HepG2 (cell line): ENCODE data around the gene ALB. TPM values are rescaled to one million over a fixed set of nuclear protein-coding genes. Genes with fewer than 3 reads are reported as not detected.

Experiments
- ATAC-seq: fragments of 200-7000 bp; cut with Tn5 transposase; 3 replicates; pipeline ENCODE4 v1.9.1; 2020; ENCODE audit warnings: mild to moderate bottlenecking, moderate library complexity
- BruUV-seq: library from RNA; stranded (reverse); fragments of 400-500 nt; replicated peaks from 2 replicates; lab custom pipeline; 2021; lab: Mats Ljungman, UMichigan
- CTCF ChIA-PET: fragments of 300-600 bp; formaldehyde crosslinking; extraction: SDS; loops from one replicate; lab custom pipeline; 2021; ENCODE audit warnings: low total read pairs, inconsistent platforms, low intra/inter-chr PET ratio; lab: Yijun Ruan, JAX
- POLR2A ChIA-PET: fragments of 350-600 bp; sonication (Branson Sonifier 250); formaldehyde crosslinking; loops from one replicate; lab custom pipeline; 2020; ENCODE audit warnings: antibody characterized with exemption, inconsistent platforms; lab: Yijun Ruan, JAX
- DNase-seq: peaks from one replicate; pipeline ENCODE4 v3.0.0-alpha.2; 2015; ENCODE audit warnings: low spot score
- FAIRE-seq: peaks from 3 replicates; lab custom pipeline; 2011; peaks lifted over from hg19 to GRCh38; lab: Jason Lieb, UNC
- H2AFZ ChIP-seq: one replicate; pipeline ENCODE4 v1.6.1; 2011; ENCODE audit warnings: low read length, inconsistent platforms
- H3K27ac ChIP-seq: fragments of 300-600 bp; 3 replicates; pipeline ENCODE4 v1.8.0; 2011; ENCODE audit warnings: mixed run types, mild to moderate bottlenecking, mixed read lengths, low read length, inconsistent platforms; ENCODE audit not compliant: insufficient read depth; ENCODE audit errors: extremely low read length
- H3K27me3 ChIP-seq, 2 experiments: fragments of 200-600 bp in 1 of 2; 2 replicates in 1 of 2; 3 replicates in 1 of 2; pipeline versions ENCODE4 v1.6.0 to v1.8.0; 2011; ENCODE audit warnings: low read length in 2 of 2, mild to moderate bottlenecking in 2 of 2, moderate library complexity in 2 of 2, inconsistent platforms in 1 of 2; ENCODE audit not compliant: insufficient read depth in 2 of 2, control insufficient read depth in 1 of 2
- H3K36me3 ChIP-seq, 2 experiments: fragments of 200-600 bp in 1 of 2; replicated peaks in 1 of 2; 2 replicates in 1 of 2; 3 replicates in 1 of 2; pipeline versions ENCODE4 v1.5.1 to v1.8.0; 2011; ENCODE audit warnings: low read length in 2 of 2, inconsistent platforms in 1 of 2; ENCODE audit not compliant: insufficient read depth in 2 of 2, control insufficient read depth in 1 of 2
- H3K4me1 ChIP-seq: 2 replicates; pipeline ENCODE4 v1.5.1; 2012; ENCODE audit warnings: low read length, inconsistent platforms; ENCODE audit not compliant: insufficient read depth
- H3K4me2 ChIP-seq: 2 replicates; pipeline ENCODE4 v1.6.0; 2011; ENCODE audit warnings: low read depth, low read length, inconsistent platforms
- H3K4me3 ChIP-seq, 3 experiments: fragments of 200-600 bp in 1 of 3; sonication (generic), shearing (Covaris generic) in 1 of 3; replicated peaks in 1 of 3; 2 replicates each; pipeline ENCODE4 v1.5.1; 2011 to 2016; ENCODE audit warnings: low read length in 3 of 3, inconsistent platforms in 2 of 3, low read depth in 2 of 3, mild to moderate bottlenecking in 2 of 3, control low read depth in 1 of 3, mixed read lengths in 1 of 3; ENCODE audit not compliant: insufficient read depth in 1 of 3
- H3K79me2 ChIP-seq: one replicate; pipeline ENCODE4 v1.6.1; 2011; ENCODE audit warnings: low read length, inconsistent platforms; ENCODE audit not compliant: insufficient read depth
- H3K9ac ChIP-seq: 2 replicates; pipeline ENCODE4 v1.6.0; 2011; ENCODE audit warnings: mild to moderate bottlenecking, low read depth, low read length, inconsistent platforms; ENCODE audit not compliant: insufficient read depth
- H3K9me3 ChIP-seq: 2 replicates; pipeline ENCODE4 v1.5.1; 2012; ENCODE audit warnings: mild to moderate bottlenecking, low read length
- H4K20me1 ChIP-seq: 2 replicates; pipeline ENCODE4 v1.6.0; 2011; ENCODE audit warnings: inconsistent platforms, mild to moderate bottlenecking, low read length, moderate library complexity; ENCODE audit not compliant: insufficient read depth
- HNRNPUL1 ChIP-seq: fragments of 200-400 bp; formaldehyde crosslinking; IDR thresholded peaks from 2 replicates; pipeline ENCODE4 v1.6.1; 2017; ENCODE audit warnings: low read depth, mild to moderate bottlenecking, low read length, moderate library complexity
- PHF5A ChIP-seq: IDR thresholded peaks from one replicate; pipeline ENCODE4 v1.6.1; 2018; ENCODE audit warnings: low read depth, missing genetic modification reagents; ENCODE audit not compliant: unreplicated experiment
- POLR2AphosphoS5 ChIP-seq: IDR thresholded peaks from 2 replicates; pipeline ENCODE4 v1.6.1; 2012; ENCODE audit warnings: low read depth, low read length
- REL ChIP-seq: sonication (generic); formaldehyde crosslinking; conservative IDR thresholded peaks from 2 replicates; pipeline ENCODE4 v1.8.0; 2022; ENCODE audit warnings: mild to moderate bottlenecking, missing genetic modification reagents, moderate library complexity
- SSRP1 ChIP-seq: IDR thresholded peaks from 2 replicates; pipeline ENCODE4 v1.6.1; 2016; ENCODE audit warnings: control low read depth
- TCF12 ChIP-seq, 2 experiments: fragments of 450-650 bp in 1 of 2; sonication (generic) in 1 of 2; formaldehyde crosslinking in 1 of 2; IDR thresholded peaks; 2 replicates each; pipeline versions ENCODE4 v1.6.1 to v1.8.0; 2017 to 2022; ENCODE audit warnings: antibody characterized with exemption in 1 of 2, mild to moderate bottlenecking in 1 of 2, missing genetic modification reagents in 1 of 2, moderate library complexity in 1 of 2
- ZBTB38 ChIP-seq: sonication (generic); formaldehyde crosslinking; IDR thresholded peaks from 2 replicates; pipeline ENCODE4 v1.5.1; 2020; ENCODE audit warnings: mild to moderate bottlenecking, missing genetic modification reagents
- ZBTB7A ChIP-seq: sonication (generic); formaldehyde crosslinking; IDR thresholded peaks from 2 replicates; pipeline ENCODE4 v1.8.0; 2022; ENCODE audit warnings: mild to moderate bottlenecking, missing genetic modification reagents
- ZNF557 ChIP-seq: sonication (generic); formaldehyde crosslinking; IDR thresholded peaks from 2 replicates; pipeline ENCODE4 v1.4.0; 2020; ENCODE audit warnings: missing genetic modification reagents
- WGBS: methylation state at CpG from one replicate; pipeline ENCODE4 v1.1.6; 2017; ENCODE audit warnings: low lambda C conversion rate; 5-methylcytosine and 5-hydroxymethylcytosine counted together
- in situ Hi-C: cut with HindIII; loops from 2 replicates; pipeline ENCODE4 v1.10.0; 2017; ENCODE audit warnings: low pct_unique_long_range_greater_than_20kb; ENCODE audit not compliant: extremely low pct_ligation_motif_present
- intact Hi-C: fragments of 100-400 bp; cut with micrococcal nuclease; formaldehyde crosslinking; loops from one replicate; pipeline ENCODE4 v1.10.0; 2022; ENCODE audit not compliant: unreplicated experiment
- polyA plus RNA-seq, 8 experiments: library from polyadenylated mRNA; depleted of rRNA in 3 of 8; stranded (reverse) in 7 of 8; unstranded in 1 of 8; fragments of >200 nt; fragmentation: Illumina TruSeq in 4 of 8; extraction: Trizol in 4 of 8; gene quantifications; 2 replicates each; pipeline versions ENCODE4 v1.2.1 to v1.2.3, GENCODE V29; 2011 to 2016; ENCODE audit warnings: low read depth in 4 of 8, missing spikeins in 1 of 8, mixed read lengths in 1 of 8; ENCODE audit not compliant: insufficient read depth in 1 of 8
- total RNA-seq, 5 experiments: library from RNA; depleted of rRNA; stranded (reverse); fragments of >200 nt; fragmentation: Illumina TruSeq; extraction: Trizol; gene quantifications; 2 replicates each; pipeline ENCODE4 v1.2.3, GENCODE V29; 2016; ENCODE audit warnings: low read depth in 1 of 5
- TF ChIP-seq, protein P1 (sequence below): sonication (generic); formaldehyde crosslinking; conservative IDR thresholded peaks from 2 replicates; pipeline ENCODE4 v1.4.0; 2020; ENCODE audit warnings: mild to moderate bottlenecking, missing genetic modification reagents, moderate library complexity
- TF ChIP-seq, protein P2 (sequence below): sonication (generic); formaldehyde crosslinking; IDR thresholded peaks from 2 replicates; pipeline ENCODE4 v1.4.0; 2020; ENCODE audit warnings: missing genetic modification reagents
- TF ChIP-seq, protein P3 (sequence below): sonication (generic); formaldehyde crosslinking; IDR thresholded peaks from 2 replicates; pipeline ENCODE4 v1.5.1; 2020; ENCODE audit warnings: mild to moderate bottlenecking, missing genetic modification reagents, borderline replicate concordance
- TF ChIP-seq, protein P4 (sequence below): sonication (generic); formaldehyde crosslinking; IDR thresholded peaks from 2 replicates; pipeline ENCODE4 v1.5.1; 2020; ENCODE audit warnings: mild to moderate bottlenecking, missing genetic modification reagents

ALB gene
- total and polyA plus RNA-seq, 2 of the 13 experiments (the other 11 are each of a cell fraction or from before 2014, with no cell fraction given) = 22,259 to 22,625 TPM

DNA sequence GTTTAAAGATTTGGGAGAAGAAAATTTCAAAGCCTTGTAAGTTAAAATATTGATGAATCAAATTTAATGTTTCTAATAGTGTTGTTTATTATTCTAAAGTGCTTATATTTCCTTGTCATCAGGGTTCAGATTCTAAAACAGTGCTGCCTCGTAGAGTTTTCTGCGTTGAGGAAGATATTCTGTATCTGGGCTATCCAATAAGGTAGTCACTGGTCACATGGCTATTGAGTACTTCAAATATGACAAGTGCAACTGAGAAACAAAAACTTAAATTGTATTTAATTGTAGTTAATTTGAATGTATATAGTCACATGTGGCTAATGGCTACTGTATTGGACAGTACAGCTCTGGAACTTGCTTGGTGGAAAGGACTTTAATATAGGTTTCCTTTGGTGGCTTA, 1.1 kb downstream of the ALB start:
- Histone ChIP-seq H3K4me2 (peak overlapping the region; percentile 77), H3K9me3 (no peaks in the 10 kb centered on the region), H3K27ac (peak overlapping the region; percentile 89), H2AFZ (no peak overlapping the region), H3K4me3 (peak overlapping the region; percentile 68 to 86 (median 71)), H4K20me1 (peaks cover 11% of the 10 kb centered on the region; the same call in 1 of the 2 replicates), H3K9ac (peak overlapping the region; percentile 92), H3K79me2 (peaks cover 72% of the 10 kb centered on the region), H3K36me3 (peaks cover 3 to 26% of the 10 kb centered on the region in 2 experiments; a peak in 4 of 5 replicates), H3K27me3 (no peaks in the 10 kb centered on the region), H3K4me1 (peaks cover 60% of the 10 kb centered on the region)
- ChIA-PET CTCF (no interaction called here), POLR2A (interaction anchor here (0.8 to 2.9 kb wide), 7 partner anchors 8 to 64 kb away, joined by 3 to 25 read pairs (median 5); partner anchors contain the start of gene AFP)
- in situ Hi-C loops = loop anchor here (5.0 kb wide), 1 partner anchor 63 kb away; no protein-coding TSS in a partner anchor
- FAIRE-seq (no peak), ATAC-seq (peak; percentile 9; the same call in 1 of the 3 replicates), DNase-seq (no peak)
- 11% methylated on average over 2 of the region's 2 CpGs for WGBS
- BruUV-seq = TSS peak; percentile 59
- intact Hi-C loops = loop anchor here (5.0 kb wide), 1 partner anchor 42 kb away; no protein-coding TSS in a partner anchor
- TF ChIP-seq, protein P1, sequence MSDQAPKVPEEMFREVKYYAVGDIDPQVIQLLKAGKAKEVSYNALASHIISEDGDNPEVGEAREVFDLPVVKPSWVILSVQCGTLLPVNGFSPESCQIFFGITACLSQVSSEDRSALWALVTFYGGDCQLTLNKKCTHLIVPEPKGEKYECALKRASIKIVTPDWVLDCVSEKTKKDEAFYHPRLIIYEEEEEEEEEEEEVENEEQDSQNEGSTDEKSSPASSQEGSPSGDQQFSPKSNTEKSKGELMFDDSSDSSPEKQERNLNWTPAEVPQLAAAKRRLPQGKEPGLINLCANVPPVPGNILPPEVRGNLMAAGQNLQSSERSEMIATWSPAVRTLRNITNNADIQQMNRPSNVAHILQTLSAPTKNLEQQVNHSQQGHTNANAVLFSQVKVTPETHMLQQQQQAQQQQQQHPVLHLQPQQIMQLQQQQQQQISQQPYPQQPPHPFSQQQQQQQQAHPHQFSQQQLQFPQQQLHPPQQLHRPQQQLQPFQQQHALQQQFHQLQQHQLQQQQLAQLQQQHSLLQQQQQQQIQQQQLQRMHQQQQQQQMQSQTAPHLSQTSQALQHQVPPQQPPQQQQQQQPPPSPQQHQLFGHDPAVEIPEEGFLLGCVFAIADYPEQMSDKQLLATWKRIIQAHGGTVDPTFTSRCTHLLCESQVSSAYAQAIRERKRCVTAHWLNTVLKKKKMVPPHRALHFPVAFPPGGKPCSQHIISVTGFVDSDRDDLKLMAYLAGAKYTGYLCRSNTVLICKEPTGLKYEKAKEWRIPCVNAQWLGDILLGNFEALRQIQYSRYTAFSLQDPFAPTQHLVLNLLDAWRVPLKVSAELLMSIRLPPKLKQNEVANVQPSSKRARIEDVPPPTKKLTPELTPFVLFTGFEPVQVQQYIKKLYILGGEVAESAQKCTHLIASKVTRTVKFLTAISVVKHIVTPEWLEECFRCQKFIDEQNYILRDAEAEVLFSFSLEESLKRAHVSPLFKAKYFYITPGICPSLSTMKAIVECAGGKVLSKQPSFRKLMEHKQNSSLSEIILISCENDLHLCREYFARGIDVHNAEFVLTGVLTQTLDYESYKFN (CRISPR knock-in tag) = no peak
- TF ChIP-seq ZBTB38 (CRISPR knock-in tag) (no peak), HNRNPUL1 (no peak), TCF12 (IDR thresholded peaks at IDR 0.05) (no peak), TCF12 (CRISPR knock-in tag; IDR thresholded peaks at IDR 0.05) (no peak), ZBTB7A (no peak), SSRP1 (CRISPR knock-in tag) (0 out of 2 replicates have a peak, but pooled peaks have one; percentile 40), PHF5A (CRISPR knock-in tag) (peak; percentile 96), ZNF557 (CRISPR knock-in tag) (no peak), POLR2AphosphoS5 (peak; percentile 94), REL (CRISPR knock-in tag) (no peak)
- TF ChIP-seq, protein P2, sequence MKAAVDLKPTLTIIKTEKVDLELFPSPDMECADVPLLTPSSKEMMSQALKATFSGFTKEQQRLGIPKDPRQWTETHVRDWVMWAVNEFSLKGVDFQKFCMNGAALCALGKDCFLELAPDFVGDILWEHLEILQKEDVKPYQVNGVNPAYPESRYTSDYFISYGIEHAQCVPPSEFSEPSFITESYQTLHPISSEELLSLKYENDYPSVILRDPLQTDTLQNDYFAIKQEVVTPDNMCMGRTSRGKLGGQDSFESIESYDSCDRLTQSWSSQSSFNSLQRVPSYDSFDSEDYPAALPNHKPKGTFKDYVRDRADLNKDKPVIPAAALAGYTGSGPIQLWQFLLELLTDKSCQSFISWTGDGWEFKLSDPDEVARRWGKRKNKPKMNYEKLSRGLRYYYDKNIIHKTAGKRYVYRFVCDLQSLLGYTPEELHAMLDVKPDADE (CRISPR knock-in tag) = no peak
- TF ChIP-seq, protein P3, sequence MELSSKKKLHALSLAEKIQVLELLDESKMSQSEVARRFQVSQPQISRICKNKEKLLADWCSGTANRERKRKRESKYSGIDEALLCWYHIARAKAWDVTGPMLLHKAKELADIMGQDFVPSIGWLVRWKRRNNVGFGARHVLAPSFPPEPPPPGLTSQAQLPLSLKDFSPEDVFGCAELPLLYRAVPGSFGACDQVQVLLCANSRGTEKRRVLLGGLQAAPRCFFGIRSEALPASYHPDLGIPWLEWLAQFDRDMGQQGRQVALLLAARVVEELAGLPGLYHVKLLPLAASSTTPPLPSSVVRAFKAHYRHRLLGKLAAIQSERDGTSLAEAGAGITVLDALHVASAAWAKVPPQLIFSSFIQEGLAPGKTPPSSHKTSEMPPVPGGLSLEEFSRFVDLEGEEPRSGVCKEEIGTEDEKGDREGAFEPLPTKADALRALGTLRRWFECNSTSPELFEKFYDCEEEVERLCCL (CRISPR knock-in tag) = no peak
- TF ChIP-seq, protein P4, sequence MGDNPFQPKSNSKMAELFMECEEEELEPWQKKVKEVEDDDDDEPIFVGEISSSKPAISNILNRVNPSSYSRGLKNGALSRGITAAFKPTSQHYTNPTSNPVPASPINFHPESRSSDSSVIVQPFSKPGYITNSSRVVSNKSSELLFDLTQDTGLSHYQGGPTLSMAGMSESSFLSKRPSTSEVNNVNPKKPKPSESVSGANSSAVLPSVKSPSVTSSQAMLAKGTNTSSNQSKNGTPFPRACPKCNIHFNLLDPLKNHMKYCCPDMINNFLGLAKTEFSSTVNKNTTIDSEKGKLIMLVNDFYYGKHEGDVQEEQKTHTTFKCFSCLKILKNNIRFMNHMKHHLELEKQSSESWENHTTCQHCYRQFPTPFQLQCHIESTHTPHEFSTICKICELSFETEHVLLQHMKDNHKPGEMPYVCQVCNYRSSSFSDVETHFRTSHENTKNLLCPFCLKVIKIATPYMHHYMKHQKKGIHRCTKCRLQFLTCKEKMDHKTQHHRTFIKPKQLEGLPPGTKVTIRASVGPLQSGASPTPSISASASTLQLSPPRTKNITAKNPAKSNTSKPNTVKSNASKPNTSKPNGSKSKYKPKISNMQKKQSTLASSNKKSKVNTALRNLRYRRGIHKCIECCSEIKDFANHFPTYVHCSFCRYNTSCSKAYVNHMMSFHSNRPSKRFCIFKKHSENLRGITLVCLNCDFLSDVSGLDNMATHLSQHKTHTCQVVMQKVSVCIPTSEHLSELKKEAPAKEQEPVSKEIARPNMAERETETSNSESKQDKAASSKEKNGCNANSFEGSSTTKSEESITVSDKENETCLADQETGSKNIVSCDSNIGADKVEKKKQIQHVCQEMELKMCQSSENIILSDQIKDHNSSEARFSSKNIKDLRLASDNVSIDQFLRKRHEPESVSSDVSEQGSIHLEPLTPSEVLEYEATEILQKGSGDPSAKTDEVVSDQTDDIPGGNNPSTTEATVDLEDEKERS = no peak
